Erythroblast (primary cell): Measurements from ENCODE around the gene CDH13.

Experiments used
- GATA1 ChIP-seq: IDR thresholded peaks from 2 replicates; pipeline ENCODE4 v1.6.1; 2011; ENCODE audit warnings: low read depth, mild to moderate bottlenecking, control low read depth, low read length, moderate library complexity
- POLR2A ChIP-seq: IDR thresholded peaks from 2 replicates; pipeline ENCODE4 v1.6.1; 2011; ENCODE audit warnings: mild to moderate bottlenecking, low read length

DNA sequence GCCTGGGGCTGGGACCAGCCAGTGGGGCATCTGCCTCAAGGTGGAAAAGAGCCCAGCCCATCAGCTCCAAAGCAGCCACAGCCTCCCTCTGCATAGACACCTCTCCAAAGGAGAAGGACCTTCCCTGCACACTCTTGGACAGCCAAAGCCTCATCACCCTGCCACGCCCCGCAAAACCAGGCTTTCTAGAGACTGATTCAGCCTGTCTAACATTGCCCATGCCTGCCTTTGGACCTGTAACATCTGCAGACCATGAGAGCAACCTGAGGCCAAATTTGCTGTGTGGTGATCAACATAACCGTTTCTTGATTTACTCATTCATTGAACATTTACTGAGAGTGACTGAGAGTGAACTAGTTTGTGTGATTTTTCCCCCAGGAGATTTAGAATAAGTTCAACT, 961.3 kb downstream of the CDH13 start:
- TF ChIP-seq POLR2A (no peak), GATA1 (no peak)
